Stimulated activated CD8-positive, alpha-beta memory T cell treated with anti-CD3 and anti-CD28 coated beads, Interleukin-12 subunit alpha, Interleukin-12 subunit beta, amount 100 ng/mL, for 4 hours (primary cell): ENCODE measurements around the gene SYT1.

Experiments
- DNase-seq: peaks from one replicate; pipeline ENCODE4 v3.0.0-alpha.2; 2020; ENCODE audit warnings: low read depth

The SYT1 gene

GRCh38 chr12:79223210-79223609, 358.6 kb downstream of the SYT1 start:
- DNase-seq, result no peak

- no peak for DNase-seq
Measured at GRCh38 chr12:79223761-79224160, 359.2 kb downstream of the SYT1 start.

DNA sequence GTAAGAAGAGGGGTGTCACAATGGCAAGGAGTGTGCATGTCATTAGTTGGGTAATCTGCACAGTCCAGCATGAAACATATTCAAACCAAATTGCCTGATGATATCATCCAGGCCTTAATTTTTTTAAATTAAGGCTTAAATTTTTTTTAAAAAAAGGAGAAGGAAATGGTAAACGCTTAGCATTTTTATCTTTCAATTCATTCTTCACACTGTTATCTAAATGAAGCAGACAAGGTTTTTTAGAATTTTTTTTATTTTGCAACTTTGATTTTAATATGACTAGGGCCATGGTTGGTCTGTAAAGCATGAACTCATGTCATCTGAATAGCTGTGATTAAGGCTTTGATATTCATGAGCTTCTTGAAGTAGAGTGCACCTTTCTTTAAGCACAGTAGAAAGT, 362.5 kb downstream of the SYT1 start:
- no peak for DNase-seq

DNA sequence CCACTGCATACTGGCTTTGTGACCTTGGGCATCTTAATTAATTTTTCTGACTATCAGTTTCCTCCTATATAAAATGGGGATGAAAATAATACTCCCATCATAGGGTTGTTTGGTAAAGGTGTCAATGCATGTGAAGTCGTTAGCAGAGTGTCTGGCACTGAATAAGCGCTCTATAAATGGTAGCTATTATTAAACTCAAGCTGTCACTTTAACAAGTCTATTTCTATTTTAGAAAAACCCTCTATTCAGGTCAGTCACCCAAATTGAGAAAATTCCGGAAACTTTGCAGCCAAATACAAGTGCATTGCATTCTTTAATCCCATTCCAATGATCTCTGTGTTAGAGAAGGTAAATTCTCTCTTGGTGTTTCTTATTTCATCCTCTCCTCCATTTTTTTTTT, 363.1 kb downstream of the SYT1 start:
- no peak for DNase-seq

GRCh38 chr12:79233341-79233781, 368.8 kb downstream of the SYT1 start:
- no peak for DNase-seq

- DNase-seq, result no peak
Measured at GRCh38 chr12:79236920-79237319, 372.3 kb downstream of the SYT1 start.

DNA sequence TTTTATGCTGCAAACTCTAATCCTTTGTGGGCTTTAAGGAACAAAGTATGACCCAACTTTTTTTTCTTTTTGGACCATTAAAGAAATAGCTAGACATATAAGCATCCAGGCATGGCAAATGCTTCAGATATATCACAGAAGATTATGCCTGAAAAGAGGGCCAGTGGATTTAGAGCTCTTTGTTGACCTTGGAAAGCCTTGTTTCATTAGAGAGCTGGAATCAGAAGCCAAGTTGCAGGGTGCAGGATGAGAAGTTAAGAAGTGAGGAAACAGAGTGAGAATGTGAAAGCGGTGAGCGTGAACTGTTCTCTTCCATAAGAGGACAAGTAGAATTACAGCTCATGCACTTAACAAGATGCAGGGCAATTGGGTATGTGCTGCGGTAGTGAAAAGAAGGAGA, 373.7 kb downstream of the SYT1 start:
- DNase-seq, result no peak

DNA sequence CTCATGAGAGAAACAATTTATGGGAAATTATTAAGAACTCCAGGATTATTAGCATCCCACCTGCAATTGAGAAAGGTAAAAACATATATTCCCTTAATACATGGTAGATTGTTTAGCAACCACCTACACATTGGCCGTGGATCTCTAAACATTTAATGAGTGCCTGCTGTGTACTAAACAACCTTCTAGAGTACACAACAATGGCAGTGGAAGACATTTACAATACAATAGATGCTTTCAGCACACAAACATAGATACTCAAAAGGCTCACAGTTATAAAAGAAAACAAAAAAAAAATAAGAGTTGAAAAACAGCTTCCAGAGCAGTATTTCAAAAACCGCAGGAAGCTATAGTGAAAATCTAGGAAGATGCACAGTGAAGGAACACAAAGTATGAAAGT, 382.9 kb downstream of the SYT1 start:
- no peak for DNase-seq

GRCh38 chr12:79250186-79250585, 385.6 kb downstream of the SYT1 start:
- no peak for DNase-seq

- DNase-seq, result no peak
Measured at GRCh38 chr12:79250960-79251755, 386.6 kb downstream of the SYT1 start.

- DNase-seq, result no peak
Measured at GRCh38 chr12:79252358-79253075, 387.9 kb downstream of the SYT1 start.

DNA sequence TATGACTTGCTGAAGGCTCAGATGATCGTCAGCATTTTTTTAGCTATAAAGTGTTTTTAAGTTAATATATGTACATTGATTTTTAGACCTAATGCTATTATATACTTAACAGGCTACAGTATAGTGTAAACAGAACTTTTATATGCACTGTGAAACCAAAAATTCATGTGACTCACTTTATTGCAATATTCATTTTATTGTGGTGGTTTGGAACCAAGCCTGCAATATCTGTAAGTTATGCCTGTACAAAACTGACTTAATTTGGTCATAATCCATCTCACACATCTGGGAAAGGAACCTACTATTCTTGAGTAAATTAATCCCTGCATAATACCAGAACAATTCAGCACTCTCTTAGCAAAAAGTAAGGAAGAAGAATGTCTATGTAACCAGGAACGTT, 390.7 kb downstream of the SYT1 start:
- DNase-seq, result no peak

- DNase-seq, result no peak
Measured at GRCh38 chr12:79260923-79261322, 396.3 kb downstream of the SYT1 start.

DNA sequence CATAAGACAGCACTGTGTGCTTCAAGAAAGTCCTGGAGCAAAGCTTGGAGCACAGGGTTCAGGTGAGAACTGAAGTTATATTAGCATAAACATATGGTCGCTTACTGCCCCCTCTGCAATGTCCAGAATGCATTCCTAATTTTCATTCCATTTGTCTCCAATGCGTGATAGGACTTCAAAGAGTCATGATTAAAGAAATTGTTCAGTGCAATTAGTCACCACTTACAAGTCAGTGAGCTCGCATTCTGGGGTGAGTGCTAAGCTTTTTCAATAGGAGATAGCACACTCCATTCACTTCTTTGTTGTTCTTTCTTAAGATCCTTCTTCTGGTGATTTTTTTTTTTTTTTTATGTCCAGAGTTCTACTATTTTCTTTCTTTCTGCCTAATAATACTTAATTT, 398.4 kb downstream of the SYT1 start:
- no peak for DNase-seq

- DNase-seq, result no peak
Measured at GRCh38 chr12:79266343-79267144, 402.0 kb downstream of the SYT1 start.

GRCh38 chr12:79267580-79267979, 403.0 kb downstream of the SYT1 start:
- no peak for DNase-seq

DNA sequence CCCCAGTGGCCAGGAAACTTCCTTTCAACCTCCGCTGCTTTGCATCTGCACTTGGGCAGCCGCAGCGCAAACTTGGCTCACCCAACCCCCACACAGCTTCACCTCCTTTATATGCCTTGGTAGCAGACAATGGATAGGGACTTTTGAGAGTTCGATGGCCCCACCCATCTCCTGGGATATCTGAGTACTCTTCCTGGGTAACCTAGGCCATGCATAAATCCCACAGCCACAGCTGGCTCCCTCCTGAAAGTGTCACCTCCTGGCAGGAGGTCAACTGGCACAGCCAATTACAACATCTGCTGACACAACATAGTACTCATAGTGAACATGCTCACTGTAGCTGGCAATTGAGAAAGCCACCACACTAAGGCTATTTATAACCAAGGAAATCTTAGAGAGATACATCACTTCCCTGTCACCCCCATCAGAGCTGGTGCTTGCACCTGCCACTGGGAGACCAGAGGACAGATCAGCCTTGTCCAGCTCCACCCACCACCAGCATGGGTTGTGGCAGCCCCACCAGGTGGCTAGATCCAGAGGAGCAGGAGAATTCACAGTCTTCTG, 410.0 kb downstream of the SYT1 start:
- DNase-seq, result no peak

DNA sequence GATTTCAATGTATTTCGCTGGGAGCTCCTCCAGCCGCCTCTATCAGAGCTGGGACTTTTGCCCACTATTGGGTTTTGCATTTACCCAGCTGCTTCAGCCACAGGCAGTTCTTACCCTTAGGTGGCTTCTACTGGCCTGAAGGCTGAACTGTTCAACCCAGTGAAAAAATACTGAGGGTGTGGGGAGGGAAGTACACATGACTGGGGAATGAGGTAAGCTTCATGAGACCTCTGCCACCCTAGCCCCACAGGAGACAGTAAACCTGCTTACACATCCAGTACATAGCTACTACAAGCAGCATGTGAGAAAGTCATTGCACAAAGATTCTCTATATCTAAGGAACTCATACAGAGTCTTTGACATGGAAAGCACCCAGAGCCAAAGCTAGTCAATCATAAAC, 411.1 kb downstream of the SYT1 start:
- DNase-seq, result no peak

DNA sequence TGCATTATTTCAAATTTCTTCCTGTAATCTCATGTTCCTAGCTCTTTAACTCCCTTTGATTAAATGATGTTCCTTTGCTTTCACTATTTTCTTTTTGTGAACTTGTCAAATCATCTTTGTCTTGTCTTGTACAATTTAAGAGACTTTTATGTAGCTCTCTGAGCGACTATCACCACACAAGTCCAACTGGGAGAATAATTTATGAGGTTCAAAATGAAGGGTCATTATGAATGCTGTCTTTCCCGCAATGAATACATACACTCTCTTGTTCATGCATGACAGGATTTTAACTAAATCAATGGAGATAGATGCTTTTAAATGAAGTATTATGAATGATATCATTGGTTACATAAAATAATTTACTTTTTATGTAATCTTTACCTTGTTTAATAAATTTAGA, 418.8 kb downstream of the SYT1 start:
- DNase-seq, result no peak

DNA sequence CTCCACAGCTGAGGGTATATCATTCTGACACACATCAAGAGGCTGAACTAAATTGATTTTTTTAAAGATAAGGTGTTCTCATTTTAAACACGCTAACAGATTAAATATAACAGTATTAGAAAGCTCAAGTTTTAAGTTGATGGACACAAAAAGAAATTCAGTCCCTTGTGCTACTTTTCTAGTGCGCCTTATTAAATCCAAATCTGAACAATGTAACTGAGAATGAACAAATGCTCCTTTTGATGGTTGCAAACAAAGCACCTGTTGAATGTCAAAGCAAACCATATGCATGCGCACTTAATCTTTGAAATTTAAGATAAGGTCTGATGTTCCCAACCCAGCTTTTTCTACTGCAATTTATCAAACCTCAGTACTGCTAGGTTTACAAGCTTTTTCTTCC, 424.3 kb downstream of the SYT1 start:
- DNase-seq, result no peak

- DNase-seq, result no peak
Measured at GRCh38 chr12:79291711-79292110, 427.1 kb downstream of the SYT1 start.

- DNase-seq, result no peak
Measured at GRCh38 chr12:79294590-79294989, 430.0 kb downstream of the SYT1 start.
